Natural killer cell (primary cell): ENCODE data around the gene AOAH. TPM values are rescaled to one million over a fixed set of nuclear protein-coding genes. Genes with fewer than 3 reads are reported as not detected.

Source experiments
- ATAC-seq, 3 donors: fragments of 150-1000 bp in 2 of 3; fragments of 200-7000 bp in 1 of 3; cut with Tn5 transposase; 1 replicate in 1 of 3; 2 replicates in 2 of 3; pipeline ENCODE4 v1.10.0; 2021; ENCODE audit warnings: mild to moderate bottlenecking in 2 of 3, moderate library complexity in 2 of 3
- DNase-seq, 2 donors: peaks; one replicate each; pipeline versions ENCODE4 v3.0.0 to v3.0.0-alpha.2; 2013 to 2021; ENCODE audit warnings: mixed read lengths in 1 of 2
- H3K27ac ChIP-seq: one replicate; pipeline ENCODE4 v1.5.1; 2013; ENCODE audit warnings: mild to moderate bottlenecking, low read length
- H3K27me3 ChIP-seq: one replicate; pipeline ENCODE4 v1.6.1; 2013; ENCODE audit warnings: low read length; ENCODE audit not compliant: control insufficient read depth, insufficient read depth
- H3K36me3 ChIP-seq: one replicate; pipeline ENCODE4 v1.6.1; 2013; ENCODE audit warnings: low read length; ENCODE audit not compliant: control insufficient read depth, insufficient read depth
- H3K4me1 ChIP-seq: one replicate; pipeline ENCODE4 v1.6.1; 2013; ENCODE audit warnings: low read length; ENCODE audit not compliant: control insufficient read depth, insufficient read depth
- H3K4me3 ChIP-seq: one replicate; pipeline ENCODE4 v1.5.1; 2013; ENCODE audit warnings: low read length
- H3K9me3 ChIP-seq: one replicate; pipeline ENCODE4 v1.6.1; 2013; ENCODE audit warnings: low read length; ENCODE audit not compliant: control insufficient read depth, insufficient read depth
- H3K27ac Mint-ChIP-seq, 2 donors: one replicate each; pipeline ENCODE4 v1.8.0; 2022; ENCODE audit warnings: mild to moderate bottlenecking in 2 of 2, mixed read lengths in 2 of 2, moderate library complexity in 1 of 2
- H3K27me3 Mint-ChIP-seq, 2 donors: one replicate each; pipeline ENCODE4 v1.8.0; 2022; ENCODE audit warnings: low read depth in 2 of 2, mixed read lengths in 2 of 2
- H3K36me3 Mint-ChIP-seq: one replicate; pipeline ENCODE4 v1.8.0; 2022; ENCODE audit warnings: mixed read lengths
- H3K4me1 Mint-ChIP-seq, 2 donors: one replicate each; pipeline ENCODE4 v1.8.0; 2022; ENCODE audit warnings: mixed read lengths in 2 of 2
- H3K4me3 Mint-ChIP-seq: one replicate; pipeline ENCODE4 v1.8.0; 2022; ENCODE audit warnings: mild to moderate bottlenecking, moderate library complexity, mixed read lengths
- H3K9me3 Mint-ChIP-seq, 2 donors: one replicate each; pipeline ENCODE4 v1.8.0; 2022; ENCODE audit warnings: mixed read lengths in 2 of 2
- CTCF ChIP-seq: fragments of 200-600 bp; IDR thresholded peaks from one replicate; pipeline ENCODE4 v1.8.0; 2022; ENCODE audit warnings: antibody characterized with exemption
- WGBS: methylation state at CpG from one replicate; pipeline ENCODE4 v1.1.7; 2013; ENCODE audit warnings: missing lambda C conversion rate; ENCODE audit not compliant: insufficient coverage; 5-methylcytosine and 5-hydroxymethylcytosine counted together
- intact Hi-C: fragments of 100-400 bp; cut with micrococcal nuclease; formaldehyde crosslinking; loops from one replicate; pipeline ENCODE4 v1.14.2; 2022
- total RNA-seq, 4 donors: library from RNA; stranded (reverse); fragments of 120-200 nt in 1 of 4; gene quantifications; one replicate each; pipeline versions ENCODE4 v1.2.3 to v1.2.4, GENCODE V29; 2013 to 2022

Gene AOAH
- total RNA-seq, 3 donors from 2014 or later (not counting 1 experiment from before 2014, with no cell fraction given), result 263 to 403 (median 312) TPM

DNA sequence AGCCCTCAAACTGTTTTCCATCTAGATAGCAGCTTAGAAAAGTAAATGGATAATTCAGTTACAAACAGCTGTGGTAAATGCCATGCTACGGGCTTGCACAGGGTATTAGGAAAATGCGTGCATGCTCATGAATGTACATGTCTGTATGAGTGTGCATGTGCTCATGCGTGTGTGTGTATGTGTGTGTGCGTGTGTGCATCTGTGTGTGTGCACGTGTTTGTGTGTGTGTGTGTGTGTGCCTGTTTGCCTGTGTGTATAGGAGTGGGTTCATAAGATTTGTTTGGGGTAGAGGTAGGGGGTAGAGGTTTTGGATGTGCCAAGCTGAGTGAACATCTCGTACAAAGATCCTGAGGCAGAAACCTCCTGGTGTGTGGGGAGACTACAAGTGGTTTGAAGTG lies 52.9 kb downstream of the AOAH start:
- Histone ChIP-seq H3K4me1 (peaks cover 39% of the 10 kb centered on the region), H3K4me3 (no peak overlapping the region), H3K36me3 (peaks cover 44% of the 10 kb centered on the region), H3K27ac (no peak overlapping the region), H3K9me3 (no peaks in the 10 kb centered on the region), H3K27me3 (no peaks in the 10 kb centered on the region)
- ATAC-seq, result no peak
- intact Hi-C loops, result loop anchor here (5.0 to 10.0 kb wide), 2 partner anchors 157 to 184 kb away; no protein-coding TSS in a partner anchor
- WGBS, result 92% methylated on average over 6 of the region's 6 CpGs
- no peaks in the 10 kb centered on the region for H3K9me3 Mint-ChIP-seq
- H3K36me3 Mint-ChIP-seq, result peaks cover 36% of the 10 kb centered on the region
- no peak for DNase-seq
- no peaks in the 10 kb centered on the region for H3K27me3 Mint-ChIP-seq
- TF ChIP-seq CTCF, result no peak
- peak overlapping the region; percentile 94 to 99 for H3K27ac Mint-ChIP-seq
- peak overlapping the region; percentile 37 for H3K4me3 Mint-ChIP-seq
- H3K4me1 Mint-ChIP-seq, result peaks cover 68 to 79% of the 10 kb centered on the region in 2 donors

DNA sequence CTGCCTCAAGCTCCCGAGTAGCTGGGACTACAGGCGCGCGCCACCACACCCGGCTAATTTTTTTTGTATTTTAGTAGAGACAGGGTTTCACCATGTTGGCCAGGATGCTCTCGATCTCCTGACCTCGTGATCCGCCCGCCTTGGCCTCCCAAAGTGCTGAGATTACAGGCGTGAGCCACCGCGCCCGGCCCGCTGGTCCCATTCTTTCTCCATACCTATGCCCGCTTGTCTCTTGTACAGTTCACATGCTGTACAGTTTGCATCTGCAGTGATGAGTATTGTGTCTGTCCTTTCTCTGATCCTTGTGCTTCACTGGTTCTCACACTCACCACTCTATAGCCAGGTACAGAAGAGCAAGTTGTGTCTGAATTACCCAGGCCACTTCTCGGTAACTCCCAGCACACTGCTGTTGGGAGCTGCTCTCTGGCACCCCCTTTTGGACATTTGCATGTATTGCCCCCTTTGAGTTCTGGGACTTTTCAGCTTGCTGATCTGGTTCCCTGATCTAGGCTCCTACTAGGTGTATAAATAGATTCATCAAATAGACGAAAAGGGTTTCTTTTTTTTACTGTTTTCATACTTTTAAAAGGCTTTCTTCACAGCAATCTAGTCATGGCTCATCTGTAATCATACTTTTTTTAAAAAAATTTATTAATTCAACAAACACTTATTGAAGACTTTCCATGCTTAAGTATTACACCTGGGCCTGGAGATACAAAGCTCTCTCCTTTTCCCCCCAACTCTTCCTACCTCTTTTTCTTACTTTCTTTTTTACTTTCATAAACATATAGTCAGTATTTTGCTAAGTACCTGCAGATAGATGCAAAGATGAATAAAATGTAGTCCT lies 53.5 kb downstream of the AOAH start:
- Histone ChIP-seq H3K4me3 (no peak overlapping the region), H3K27ac (no peak overlapping the region), H3K9me3 (no peaks in the 10 kb centered on the region), H3K36me3 (peaks cover 46% of the 10 kb centered on the region), H3K4me1 (peaks cover 39% of the 10 kb centered on the region), H3K27me3 (no peaks in the 10 kb centered on the region)
- WGBS, result 91% methylated on average over 16 of the region's 17 CpGs
- H3K9me3 Mint-ChIP-seq, result no peaks in the 10 kb centered on the region
- peak overlapping the region; percentile 74 for H3K4me3 Mint-ChIP-seq
- DNase-seq, result peak; percentile 56 to 92
- H3K4me1 Mint-ChIP-seq, result peaks cover 68 to 76% of the 10 kb centered on the region in 2 donors
- intact Hi-C loops, result loop anchor here (1.0 to 10.0 kb wide), 3 partner anchors 47 to 184 kb away; no protein-coding TSS in a partner anchor
- peak; percentile 79 to 88 (median 87) for ATAC-seq
- H3K36me3 Mint-ChIP-seq, result peaks cover 40% of the 10 kb centered on the region
- peak overlapping the region; percentile 94 to 99 for H3K27ac Mint-ChIP-seq
- H3K27me3 Mint-ChIP-seq, result no peaks in the 10 kb centered on the region
- TF ChIP-seq CTCF, result peak; percentile 87

- Histone ChIP-seq H3K27ac (no peak overlapping the region), H3K4me1 (peaks cover 32% of the 10 kb centered on the region), H3K4me3 (no peak overlapping the region), H3K9me3 (no peaks in the 10 kb centered on the region), H3K36me3 (peaks cover 50% of the 10 kb centered on the region), H3K27me3 (no peaks in the 10 kb centered on the region)
- Mint-ChIP-seq H3K4me1 (peaks cover 70 to 77% of the 10 kb centered on the region in 2 donors), H3K9me3 (no peaks in the 10 kb centered on the region), H3K27me3 (no peaks in the 10 kb centered on the region), H3K36me3 (peaks cover 57% of the 10 kb centered on the region), H3K4me3 (peak overlapping the region; percentile 78), H3K27ac (peak overlapping the region; percentile 94 to 99)
- ATAC-seq (peak in 2 of 3 donors; percentile 33 to 42), DNase-seq (no peak)
- intact Hi-C loops, result no loop called here
- 73% methylated on average over 2 of the region's 3 CpGs for WGBS
- TF ChIP-seq CTCF, result no peak
These were observed 55.5 kb downstream of the AOAH start for GRCh38 chr7:36668750-36669149.
